ENCODE results near the gene SGCG.

GRCh38 chr13:23323946-23324709, 143.3 kb downstream of the SGCG start:
- TF ChIP-seq GATA2 (IDR thresholded peaks at IDR 0.05; ENCODE audit: low read depth, low read length) = no peak
- no peak for TF ChIP-seq GATA3 (IDR thresholded peaks at IDR 0.05; ENCODE audit: low read depth, low read length)

Measured in SH-SY5Y (cell line).